NCI-H526 (cell line): ENCODE results near the gene TARP.

Experiments used
- DNase-seq, 2 experiments: peaks; one replicate each; lab custom pipeline; 2025; lab: John Stamatoyannopoulos, UW

Gene TARP

GRCh38 chr7:38217672-38218071 lies 55.8 kb downstream of the TARP start:
- DNase-seq = no peak

GRCh38 chr7:38215735-38216670 lies 57.4 kb downstream of the TARP start:
- DNase-seq = peak; percentile 45 to 76

- peak in 1 of 2 experiments; percentile 2 for DNase-seq
Observed at GRCh38 chr7:38215115-38215514, 58.3 kb downstream of the TARP start.

- DNase-seq = no peak
Observed at GRCh38 chr7:38211940-38212339, 61.5 kb downstream of the TARP start.

GRCh38 chr7:38211486-38211885 lies 62.0 kb downstream of the TARP start:
- DNase-seq = no peak
